Stimulated activated CD8-positive, alpha-beta memory T cell treated with anti-CD3 and anti-CD28 coated beads, Interleukin-7, amount 100 ng/mL, for 48 hours (primary cell): ENCODE results near the gene PIGU.
"Not testable (repeated sequence)": the region's sequence is repeated elsewhere in the genome, so short reads cannot be mapped to it uniquely, and the experiment has no call there.

Experiments used
- DNase-seq, 2 donors: peaks; one replicate each; pipeline ENCODE4 v3.0.0-alpha.2; 2020; ENCODE audit warnings: low read depth in 1 of 2; ENCODE audit errors: extremely low read depth in 1 of 2

Gene PIGU

DNA sequence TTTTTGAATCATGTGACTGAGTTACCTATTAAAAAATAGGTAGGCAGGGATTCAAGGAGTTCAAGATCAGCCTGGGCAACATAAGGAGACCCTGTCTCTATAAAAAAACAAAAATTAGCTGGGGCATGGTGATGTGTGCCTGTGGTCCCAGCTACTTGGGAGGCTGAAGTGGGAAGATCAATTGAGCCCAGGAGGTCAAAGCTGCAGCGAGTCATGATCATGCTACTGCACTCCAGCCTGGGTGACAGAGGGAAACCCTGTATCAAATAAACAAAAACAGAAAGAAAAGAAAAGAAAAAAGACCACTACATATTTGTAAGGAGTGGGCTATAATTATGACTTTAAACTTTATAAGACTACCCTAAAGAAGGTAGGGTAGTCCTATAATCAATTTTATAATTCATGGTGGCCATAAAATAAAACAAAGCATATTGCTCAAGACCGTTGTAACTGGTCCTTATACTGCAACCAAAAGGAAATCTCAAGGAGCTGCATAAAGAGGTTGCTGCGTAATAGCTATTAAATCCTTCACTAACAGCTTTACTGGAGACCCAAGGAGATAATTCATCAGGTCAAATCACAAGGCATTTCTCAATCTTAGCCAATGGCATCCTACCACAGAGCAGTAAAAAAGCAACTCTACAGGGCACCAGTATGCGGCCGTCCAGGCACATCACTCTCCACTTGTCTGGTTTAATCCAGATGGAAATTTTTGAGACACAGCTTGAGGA is 13.5 kb downstream of the PIGU start:
- no peak for DNase-seq

DNA sequence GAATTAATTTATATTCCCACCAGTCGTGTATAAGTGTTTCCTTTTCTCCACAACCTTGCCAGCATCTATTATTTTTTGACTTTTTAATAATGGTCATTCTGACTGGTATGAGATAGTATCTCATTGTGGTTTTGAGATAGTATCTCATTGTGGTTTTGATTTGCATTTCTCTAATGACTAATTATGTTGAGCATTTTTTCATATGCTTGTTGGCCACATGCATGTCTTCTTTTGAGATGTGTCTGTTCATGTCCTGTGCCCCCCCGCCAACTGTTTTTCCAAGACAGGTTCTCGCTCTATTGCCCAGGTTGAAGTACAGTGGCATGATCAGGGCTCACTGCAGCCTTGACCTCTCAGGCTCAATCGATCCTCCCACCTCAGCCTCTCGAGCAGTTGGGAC is 15.1 kb downstream of the PIGU start:
- not testable (repeated sequence) for DNase-seq

DNA sequence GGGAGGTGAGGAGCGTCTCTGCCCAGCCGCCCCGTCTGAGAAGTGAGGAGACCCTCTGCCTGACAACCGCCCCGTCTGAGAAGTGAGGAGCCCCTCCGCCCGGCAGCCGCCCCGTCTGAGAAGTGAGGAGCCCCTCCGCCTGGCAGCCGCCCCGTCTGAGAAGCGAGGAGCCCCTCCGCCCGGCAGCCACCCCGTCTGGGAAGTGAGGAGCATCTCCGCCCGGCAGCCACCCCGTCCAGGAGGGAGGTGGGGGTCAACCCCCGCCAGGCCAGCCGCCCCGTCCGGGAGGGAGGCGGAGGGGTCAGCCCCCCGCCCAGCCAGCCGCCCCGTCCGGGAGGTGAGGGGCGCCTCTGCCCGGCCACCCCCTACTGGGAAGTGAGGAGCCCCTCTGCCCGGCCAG is 18.2 kb downstream of the PIGU start:
- not testable (repeated sequence) for DNase-seq

DNA sequence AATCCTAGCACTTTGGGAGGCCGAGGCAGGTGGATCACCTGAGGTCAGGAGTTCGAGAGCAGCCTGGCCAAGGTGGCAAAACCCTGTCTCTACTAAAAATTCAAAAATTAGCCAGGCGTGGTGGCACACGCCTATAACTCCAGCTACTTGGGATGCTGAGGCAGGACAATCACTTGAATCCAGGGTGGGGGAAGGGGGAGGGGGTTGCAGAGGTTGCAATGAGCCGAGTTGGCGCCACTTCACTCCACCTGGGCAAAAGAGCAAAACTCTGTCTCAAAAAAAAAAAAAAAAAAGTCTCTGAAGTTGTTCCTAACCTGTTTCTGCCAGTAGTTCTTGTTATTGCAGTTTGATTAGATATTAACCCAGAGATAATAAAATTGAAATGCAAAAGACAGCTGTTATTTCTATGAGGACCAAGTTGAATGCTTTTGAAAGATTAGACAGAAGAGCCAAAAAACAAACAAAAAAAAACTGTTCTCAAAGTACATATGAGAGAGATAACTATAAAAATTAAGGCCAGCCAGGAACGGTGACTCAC is 22.6 kb downstream of the PIGU start:
- DNase-seq, result no peak

DNA sequence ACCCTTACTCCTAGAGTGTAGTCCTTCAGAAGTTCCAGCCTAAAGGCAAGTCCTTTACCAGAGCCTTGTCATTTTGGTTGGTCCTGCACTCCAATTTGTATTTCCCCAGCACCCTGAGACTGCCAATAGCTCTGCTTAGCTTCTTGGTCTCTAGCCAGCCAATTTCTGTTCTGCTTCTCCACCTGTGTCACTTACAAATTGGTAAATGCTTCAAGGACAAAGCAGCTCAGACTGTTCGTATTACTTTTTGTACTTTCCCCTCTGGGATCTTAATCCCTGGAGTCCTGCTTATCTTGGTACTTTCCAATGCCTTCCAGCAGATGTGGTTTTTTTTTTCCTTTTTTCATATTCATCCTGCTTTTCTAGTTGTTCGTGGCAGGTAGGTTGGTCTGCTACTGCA is 25.7 kb downstream of the PIGU start:
- DNase-seq, result no peak

DNA sequence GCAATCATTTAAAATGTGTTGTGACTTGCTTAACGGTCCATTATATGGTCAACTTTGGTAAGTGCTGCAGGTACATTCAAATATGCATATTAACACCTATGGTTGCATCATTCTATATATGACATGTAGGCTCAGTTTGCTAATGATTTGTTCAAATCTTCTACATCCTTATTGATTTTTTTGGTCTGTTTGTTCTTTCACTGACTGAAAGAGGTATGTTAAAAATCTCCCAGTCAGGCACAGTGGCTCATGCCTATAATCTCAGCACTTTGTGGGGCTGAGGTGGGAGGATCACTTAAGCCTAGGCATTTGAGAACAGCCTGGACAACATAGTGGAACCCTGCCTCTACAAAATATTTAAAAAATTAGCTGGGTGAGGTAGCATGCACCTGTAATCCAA is 29.2 kb downstream of the PIGU start:
- no peak for DNase-seq

DNA sequence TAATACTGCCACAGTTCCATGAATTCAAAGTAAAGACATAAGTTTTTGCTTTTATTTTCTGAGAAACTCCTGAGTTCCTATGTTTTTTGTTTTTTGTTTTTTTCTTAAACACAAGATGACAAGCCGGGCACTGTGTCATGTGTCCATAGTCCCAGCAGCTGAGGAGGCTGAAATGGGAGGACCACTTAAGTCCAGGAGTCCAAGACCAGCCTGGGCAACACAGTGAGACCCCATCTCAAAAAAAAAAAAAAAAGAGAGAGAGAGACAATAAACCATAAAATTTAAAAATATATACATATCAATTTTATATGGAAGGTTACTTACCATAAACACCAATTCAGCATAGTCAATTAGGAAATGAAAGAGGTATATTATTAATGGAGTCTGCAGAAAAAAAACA is 31.9 kb downstream of the PIGU start:
- no peak for DNase-seq

DNA sequence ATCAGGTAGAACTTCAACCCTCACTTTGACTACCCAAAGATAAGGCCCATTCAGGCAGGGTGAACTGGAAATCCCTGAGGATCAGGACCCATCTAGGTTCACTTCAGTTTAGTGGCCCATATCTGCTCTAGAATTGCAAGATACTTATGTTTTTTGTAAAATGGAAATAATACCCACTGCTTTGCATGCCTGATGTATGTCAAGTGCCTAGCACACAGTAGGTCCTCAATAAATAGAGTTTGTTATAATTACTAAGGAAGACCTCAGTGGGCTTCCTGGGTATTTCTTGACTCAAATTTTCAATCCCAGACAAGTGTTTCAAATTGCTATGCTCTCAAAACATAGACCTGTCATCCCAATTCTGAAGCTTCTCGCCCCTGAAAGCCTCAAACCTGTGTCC is 32.5 kb downstream of the PIGU start:
- no peak for DNase-seq

DNA sequence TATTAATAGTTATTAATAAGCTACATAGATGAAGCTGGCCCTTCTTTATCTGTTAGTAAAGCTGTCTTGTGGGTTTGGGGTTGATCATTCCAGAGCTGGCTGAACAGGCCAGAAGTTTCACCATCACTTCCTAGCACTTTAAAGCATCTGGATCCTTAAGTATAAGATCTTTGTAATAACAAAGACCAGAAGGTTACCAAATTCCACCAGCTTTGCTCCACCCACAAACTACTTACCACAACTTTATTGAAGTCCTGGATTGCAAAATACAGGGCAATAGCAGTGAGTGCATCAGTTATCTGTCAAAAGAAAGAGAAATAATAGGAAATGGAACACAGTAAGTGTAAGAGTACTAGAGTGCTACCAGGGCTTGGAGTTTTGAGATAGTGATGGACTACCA is 33.0 kb downstream of the PIGU start:
- DNase-seq, result no peak

DNA sequence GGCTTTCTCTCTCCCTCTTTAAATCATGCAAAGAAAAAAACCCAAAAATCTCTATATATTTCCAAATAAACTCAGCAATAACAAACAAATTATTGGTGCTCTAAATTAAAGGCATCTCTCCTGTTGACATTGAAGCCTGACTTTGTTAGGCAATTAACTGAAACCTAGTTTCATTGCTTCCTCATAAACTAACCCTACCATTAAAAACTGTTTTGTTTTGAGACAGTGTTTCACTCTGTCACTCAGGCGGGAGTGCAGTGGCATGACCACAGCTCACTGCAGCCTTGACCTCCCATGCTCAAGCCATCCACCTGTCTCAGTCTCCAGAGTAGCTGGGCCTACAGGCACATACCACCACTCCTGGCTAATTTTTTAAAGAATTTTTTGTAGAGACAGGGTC is 34.9 kb downstream of the PIGU start:
- no peak for DNase-seq

DNA sequence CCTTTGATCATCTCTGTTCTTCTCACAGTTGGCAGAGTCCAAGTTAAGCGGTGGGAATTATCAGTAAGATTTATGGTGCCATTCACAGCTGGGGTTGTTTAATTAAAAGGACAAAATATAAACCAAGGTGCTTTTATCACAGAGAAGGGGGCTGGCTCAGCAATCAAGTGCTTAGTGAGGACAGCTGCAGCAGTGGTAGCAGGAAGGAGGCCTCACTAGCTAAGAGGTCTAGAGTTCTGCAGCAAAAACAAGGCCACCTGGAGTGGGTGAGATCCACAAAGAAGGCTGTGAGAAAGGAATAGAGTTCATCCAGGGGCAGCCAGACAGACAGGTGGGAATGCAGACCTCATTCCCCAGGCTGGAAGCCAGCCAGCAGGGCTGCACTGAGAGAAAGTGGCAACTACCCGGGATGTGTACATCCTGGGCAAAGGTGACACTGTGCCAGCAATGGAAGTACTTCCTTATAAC is 37.1 kb downstream of the PIGU start:
- no peak for DNase-seq

DNA sequence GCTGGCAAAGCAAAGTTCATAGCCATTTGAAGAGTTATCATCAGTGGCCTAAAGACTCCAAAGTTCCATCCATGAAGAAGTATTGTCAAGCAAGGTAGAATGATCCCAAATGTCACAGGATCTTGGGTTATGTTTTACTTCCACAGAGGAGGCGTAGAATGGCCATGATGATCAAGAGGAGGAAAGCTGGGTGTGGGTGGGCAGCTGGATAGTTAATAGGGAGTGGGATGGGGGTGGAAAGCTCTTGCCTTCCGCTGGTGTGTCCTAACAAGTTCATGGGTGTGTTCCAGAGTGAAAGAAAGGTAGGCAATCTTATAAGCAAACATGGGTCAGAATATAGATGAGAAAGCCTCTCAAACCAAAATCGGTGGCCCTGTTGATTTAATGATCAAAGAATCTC is 38.4 kb downstream of the PIGU start:
- DNase-seq, result no peak

DNA sequence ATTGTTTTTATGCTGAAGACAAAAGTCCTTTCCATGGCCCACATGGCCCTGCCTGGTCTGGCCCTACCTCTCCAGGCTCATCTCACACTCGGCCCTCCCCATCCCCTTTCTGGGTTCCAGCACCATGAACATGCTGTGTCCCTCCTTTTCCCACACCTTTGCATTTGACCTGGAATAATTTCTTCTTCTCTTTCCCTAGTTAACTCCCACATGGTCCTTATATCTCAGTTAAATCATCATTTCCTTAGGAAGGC is 38.9 kb downstream of the PIGU start:
- DNase-seq, result no peak

DNA sequence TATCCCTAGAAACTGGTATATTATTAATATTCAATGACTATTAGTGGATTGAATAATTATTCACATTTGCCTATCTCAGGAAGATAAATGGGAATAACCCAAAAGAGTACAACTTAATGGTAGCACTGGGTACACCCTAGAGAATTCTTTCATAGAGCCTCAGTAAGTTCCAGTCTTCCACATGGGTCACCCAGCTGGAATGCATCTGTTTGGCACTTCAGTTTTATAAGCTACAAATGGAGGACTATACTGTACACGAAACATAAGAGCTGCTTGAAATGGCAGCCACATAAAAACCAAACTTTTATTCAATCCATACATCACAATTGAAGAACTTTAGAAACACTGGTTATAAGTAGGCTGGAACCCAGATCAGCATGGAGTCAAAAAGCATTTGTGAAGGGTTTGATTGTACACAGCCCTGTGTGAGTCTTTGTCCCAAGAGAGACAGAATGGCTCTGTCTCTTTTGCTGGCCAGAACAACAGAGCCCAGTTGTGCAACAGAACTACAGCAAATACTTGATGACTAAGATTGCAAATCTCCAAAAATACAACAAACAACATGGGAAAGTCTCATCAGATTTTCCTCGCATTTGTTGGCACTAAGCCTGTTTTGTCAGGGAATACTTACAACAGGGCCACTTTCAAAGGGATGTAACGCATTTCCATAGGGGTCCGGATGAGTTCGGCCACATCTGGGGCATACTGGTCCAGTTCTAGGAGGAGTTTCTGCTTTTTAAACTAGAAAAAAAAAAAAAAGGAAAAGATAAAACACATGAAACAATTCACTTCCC is 39.5 kb downstream of the PIGU start:
- no peak for DNase-seq

DNA sequence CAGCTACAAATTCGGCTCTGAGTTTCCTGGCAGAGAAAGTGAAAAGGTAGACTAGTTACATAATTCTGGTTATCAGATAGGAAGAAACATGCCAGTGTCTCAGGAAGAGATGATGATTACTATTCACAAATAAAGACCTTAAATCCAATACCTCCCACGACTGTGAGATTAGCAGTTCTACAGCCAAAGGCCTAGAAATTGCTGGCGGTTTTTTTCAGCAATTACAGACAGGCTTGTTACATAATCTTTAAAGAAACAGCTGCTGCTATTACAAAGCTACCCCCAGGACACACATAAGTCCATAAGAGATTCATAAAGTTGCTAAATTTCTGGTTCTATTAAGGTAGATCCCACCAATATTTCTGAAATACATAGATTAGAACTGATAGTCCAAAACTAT is 40.2 kb downstream of the PIGU start:
- no peak for DNase-seq

DNA sequence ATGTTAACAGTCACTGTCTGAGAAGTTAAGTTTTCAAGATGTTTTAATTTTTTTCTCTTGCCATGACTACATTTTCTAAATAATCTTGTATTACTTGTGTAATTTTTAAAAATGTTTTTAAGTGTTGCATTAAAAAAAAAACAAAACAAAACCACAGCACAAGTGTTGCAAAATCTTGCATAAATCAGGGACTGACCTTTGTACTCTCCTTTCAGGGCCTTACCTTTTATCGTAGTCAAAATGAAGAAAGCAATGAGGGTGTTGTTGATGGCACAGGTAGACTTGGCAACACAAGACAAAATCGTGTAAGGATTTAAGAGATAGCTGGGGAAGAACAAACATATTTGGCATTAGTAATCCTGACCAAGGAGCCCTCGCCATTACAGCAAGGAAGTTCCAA is 42.5 kb downstream of the PIGU start:
- no peak for DNase-seq

DNA sequence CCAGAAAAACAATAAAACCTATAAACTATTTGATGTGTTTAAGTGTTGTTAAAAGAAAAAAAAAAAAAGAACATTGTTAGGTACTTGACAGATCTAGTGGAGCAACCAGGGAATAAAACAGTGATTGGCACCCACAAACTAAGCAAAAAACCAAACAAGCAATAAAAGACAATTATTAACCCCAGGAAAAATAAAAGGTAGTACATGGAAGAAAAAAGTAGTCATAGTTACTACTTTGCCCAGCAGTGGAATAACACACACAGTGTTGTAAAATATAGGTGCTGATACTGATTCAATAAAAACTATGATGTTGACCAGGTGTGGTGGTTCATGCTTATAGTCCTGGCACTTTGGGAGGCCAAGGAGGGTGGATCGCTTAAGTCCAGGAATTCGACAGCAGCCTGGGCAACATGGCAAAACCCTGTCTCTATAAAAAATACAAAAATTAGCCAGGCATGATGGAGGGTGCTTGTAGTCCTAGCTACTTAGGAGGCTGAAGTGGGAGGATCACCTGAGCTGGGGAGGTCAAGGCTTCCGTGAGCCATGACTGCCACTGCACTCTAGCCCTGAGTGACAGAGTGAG is 43.9 kb downstream of the PIGU start:
- no peak for DNase-seq

DNA sequence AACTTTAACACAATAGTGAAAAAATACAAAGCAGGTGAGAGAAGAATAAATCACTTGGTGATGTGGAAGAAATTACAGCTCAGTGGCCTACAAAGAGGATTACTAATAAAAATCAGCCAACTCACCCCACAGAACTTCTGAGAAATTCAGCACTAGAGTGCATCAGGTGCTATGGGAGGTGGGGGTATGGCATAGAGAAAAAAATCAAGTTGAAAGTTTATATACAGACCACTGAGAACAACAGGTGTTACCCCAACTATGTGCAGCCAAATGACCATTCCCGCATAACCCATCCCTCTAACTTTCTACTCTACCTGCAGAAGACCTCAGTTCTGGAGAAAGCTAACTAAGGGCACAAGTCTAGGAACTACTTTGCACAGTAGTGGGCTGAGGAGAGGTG is 47.0 kb downstream of the PIGU start:
- no peak for DNase-seq

DNA sequence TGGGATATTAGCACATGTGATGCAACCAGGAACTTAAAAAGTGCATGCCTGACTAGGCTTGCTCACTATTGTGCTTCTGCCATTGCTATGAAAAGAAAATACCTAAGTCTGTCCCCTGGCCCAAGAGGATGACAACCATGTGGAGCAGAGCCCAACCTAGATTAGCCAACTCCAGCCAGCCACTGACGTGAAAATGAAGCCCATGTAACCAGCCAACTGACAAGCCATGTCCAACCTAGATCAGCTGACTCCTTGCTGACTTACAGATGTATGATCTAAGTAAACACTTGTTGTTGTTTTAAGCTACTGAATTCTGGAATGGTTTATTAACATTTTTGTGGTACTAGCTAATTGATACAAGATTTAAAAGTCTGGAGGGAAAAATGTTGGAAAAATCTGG is 47.5 kb downstream of the PIGU start:
- DNase-seq, result no peak

DNA sequence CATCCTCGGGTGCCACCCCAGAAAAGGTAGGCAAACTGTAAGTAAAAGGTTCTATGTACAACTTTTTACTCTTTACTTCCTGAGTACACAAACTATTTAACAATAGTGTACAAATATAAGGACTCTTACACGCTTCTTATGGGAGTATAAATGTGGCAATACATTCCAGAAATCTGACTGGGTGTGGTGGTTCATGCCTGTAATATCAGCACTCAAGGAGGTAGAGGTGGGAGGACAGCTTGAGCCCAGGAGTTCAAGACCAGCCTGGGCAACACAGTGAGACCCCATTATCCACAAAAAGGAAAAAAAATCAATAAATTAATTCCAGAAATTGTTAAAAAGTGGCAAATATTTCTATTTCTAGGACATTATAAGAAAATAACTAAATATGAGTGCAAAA is 48.9 kb downstream of the PIGU start:
- DNase-seq, result no peak

DNA sequence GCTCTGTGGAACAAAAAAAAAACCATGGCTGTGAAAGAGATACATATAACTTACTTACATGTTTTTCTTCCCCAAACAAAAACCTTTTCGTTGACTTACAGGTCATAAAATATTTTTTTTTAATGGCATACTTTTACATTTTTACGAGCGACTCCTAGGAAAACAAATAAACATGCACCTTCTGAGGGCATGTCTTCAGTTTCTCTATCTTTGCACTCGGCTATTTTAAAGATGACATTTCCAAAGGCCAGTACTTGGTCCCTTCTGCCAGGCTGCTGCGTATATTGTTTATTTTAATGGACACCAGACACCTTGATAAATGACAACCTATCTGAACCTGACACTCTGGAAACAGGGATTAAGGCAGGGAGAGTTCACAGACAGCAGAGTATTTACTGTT is 49.4 kb downstream of the PIGU start:
- DNase-seq, result no peak

DNA sequence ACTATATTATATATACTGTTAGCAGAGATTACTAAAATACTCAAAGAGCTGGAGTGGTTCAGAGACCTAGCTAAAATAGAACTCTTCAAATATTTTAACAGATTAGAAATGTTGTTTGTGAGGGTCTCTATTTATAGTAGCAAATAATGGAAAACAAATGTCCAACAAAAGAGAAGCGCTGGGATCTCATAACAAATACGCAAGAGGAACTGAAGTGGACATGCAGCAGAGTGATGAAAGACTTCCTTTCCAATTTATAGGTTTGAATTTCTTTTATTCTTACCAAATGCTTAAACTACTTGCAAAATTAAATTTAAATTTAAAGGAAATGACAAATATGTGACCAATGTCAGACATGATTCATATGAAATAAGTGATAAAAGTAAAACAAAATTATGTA is 49.9 kb downstream of the PIGU start:
- DNase-seq, result no peak
